ENCODE results near the gene METTL16. TPM values are rescaled to one million over a fixed set of nuclear protein-coding genes. Genes with fewer than 3 reads are reported as not detected.

METTL16 gene
- total and polyA plus RNA-seq, 9 of the 15 experiments (the other 6 are each of a cell fraction or from before 2014, with no cell fraction given): 12.1 to 30.5 (median 19.8) TPM

- no peak for TF ChIP-seq ZNF121 (CRISPR knock-in tag; conservative IDR thresholded peaks at IDR 0.05)
- no peak for TF ChIP-seq ZKSCAN3 (CRISPR knock-in tag; IDR thresholded peaks at IDR 0.05)
- TF ChIP-seq ZNF445 (CRISPR knock-in tag; IDR thresholded peaks at IDR 0.05; ENCODE audit: low read depth): no peak
- TF ChIP-seq SRSF9 (IDR thresholded peaks at IDR 0.05; ENCODE audit: borderline replicate concordance, low read depth, low read length): no peak
- TF ChIP-seq PML (IDR thresholded peaks at IDR 0.05; ENCODE audit: low read length): peak; percentile 68; the same call in 1 of the 2 replicates
- TF ChIP-seq, protein P1, sequence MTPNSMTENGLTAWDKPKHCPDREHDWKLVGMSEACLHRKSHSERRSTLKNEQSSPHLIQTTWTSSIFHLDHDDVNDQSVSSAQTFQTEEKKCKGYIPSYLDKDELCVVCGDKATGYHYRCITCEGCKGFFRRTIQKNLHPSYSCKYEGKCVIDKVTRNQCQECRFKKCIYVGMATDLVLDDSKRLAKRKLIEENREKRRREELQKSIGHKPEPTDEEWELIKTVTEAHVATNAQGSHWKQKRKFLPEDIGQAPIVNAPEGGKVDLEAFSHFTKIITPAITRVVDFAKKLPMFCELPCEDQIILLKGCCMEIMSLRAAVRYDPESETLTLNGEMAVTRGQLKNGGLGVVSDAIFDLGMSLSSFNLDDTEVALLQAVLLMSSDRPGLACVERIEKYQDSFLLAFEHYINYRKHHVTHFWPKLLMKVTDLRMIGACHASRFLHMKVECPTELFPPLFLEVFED (CRISPR knock-in tag; conservative IDR thresholded peaks at IDR 0.05): no peak
- no peak for TF ChIP-seq ZNF512 (tag; IDR thresholded peaks at IDR 0.05)
- TF ChIP-seq E2F3 (CRISPR knock-in tag; IDR thresholded peaks at IDR 0.05): no peak
- no peak for TF ChIP-seq HNRNPH1 (optimal IDR thresholded peaks at IDR 0.05; ENCODE audit: low read depth, low read length)
- TF ChIP-seq SIN3A (IDR thresholded peaks at IDR 0.05; ENCODE audit: borderline replicate concordance in 2 of 2, control insufficient read depth in 1 of 2, low read depth in 2 of 2, low read length in 2 of 2): peak in 1 of 2 experiments; percentile 60; a peak in 1 of 4 replicates
- peak; percentile 58 to 73; a peak in 3 of 4 replicates for TF ChIP-seq MAZ (CRISPR knock-in tag; conservative IDR thresholded peaks at IDR 0.05 in 1 of 2, IDR thresholded peaks at IDR 0.05 in 1 of 2)
- TF ChIP-seq RNF219 (CRISPR knock-in tag; IDR thresholded peaks at IDR 0.05): no peak
- TF ChIP-seq, protein P2, sequence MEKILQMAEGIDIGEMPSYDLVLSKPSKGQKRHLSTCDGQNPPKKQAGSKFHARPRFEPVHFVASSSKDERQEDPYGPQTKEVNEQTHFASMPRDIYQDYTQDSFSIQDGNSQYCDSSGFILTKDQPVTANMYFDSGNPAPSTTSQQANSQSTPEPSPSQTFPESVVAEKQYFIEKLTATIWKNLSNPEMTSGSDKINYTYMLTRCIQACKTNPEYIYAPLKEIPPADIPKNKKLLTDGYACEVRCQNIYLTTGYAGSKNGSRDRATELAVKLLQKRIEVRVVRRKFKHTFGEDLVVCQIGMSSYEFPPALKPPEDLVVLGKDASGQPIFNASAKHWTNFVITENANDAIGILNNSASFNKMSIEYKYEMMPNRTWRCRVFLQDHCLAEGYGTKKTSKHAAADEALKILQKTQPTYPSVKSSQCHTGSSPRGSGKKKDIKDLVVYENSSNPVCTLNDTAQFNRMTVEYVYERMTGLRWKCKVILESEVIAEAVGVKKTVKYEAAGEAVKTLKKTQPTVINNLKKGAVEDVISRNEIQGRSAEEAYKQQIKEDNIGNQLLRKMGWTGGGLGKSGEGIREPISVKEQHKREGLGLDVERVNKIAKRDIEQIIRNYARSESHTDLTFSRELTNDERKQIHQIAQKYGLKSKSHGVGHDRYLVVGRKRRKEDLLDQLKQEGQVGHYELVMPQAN (IDR thresholded peaks at IDR 0.05; ENCODE audit: borderline replicate concordance): peak; percentile 76
- peak; percentile 89 for TF ChIP-seq TEAD2 (tag; IDR thresholded peaks at IDR 0.05)
- TF ChIP-seq TFAP4 (CRISPR knock-in tag; IDR thresholded peaks at IDR 0.05; ENCODE audit: borderline replicate concordance): peak; percentile 46; the same call in 1 of the 2 replicates
- peak; percentile 65; the same call in 1 of the 2 replicates for TF ChIP-seq ARID2 (IDR thresholded peaks at IDR 0.05)
- TF ChIP-seq CEBPB (tag; IDR thresholded peaks at IDR 0.05): peak; percentile 76
- peak in 1 of 2 experiments; percentile 94; a peak in 2 of 4 replicates for TF ChIP-seq KDM1A (IDR thresholded peaks at IDR 0.05)
- no peak for TF ChIP-seq ZNF561 (CRISPR knock-in tag; conservative IDR thresholded peaks at IDR 0.05)
Measured at GRCh38 chr17:2399572-2400473, 111.9 kb downstream of the METTL16 start (continued).

Data from K562 (cell line).